OCI-M2 (cell line): Measurements from ENCODE around the gene PITPNM1.
"Not testable (repeated sequence)": the region's sequence is repeated elsewhere in the genome, so short reads cannot be mapped to it uniquely, and the experiment has no call there.

Experiments
- DNase-seq: peaks from one replicate; lab custom pipeline; 2025; ENCODE audit not compliant: unreplicated experiment; lab: John Stamatoyannopoulos, UW

Gene PITPNM1

DNA sequence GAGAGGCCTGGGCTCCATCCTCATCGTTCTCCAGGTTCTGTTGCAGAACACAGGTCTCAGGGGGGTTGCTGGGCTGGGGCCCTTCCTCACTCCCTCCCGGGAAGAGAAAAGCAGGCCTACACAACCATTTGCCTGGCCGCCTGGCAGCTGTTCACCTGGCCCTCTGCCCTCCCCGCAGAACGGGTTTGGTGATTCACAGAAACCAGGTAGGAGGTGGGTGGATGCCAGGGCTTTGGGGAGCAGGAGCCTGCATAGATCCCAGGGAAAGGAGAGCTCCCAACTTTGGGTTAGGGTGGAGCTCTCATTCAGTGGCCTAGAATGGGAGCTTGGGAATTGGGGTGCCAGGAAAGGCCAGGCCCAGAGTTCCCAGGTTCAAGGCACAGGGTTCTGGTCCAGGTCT lies 37.1 kb downstream of the PITPNM1 start:
- DNase-seq = no peak

DNA sequence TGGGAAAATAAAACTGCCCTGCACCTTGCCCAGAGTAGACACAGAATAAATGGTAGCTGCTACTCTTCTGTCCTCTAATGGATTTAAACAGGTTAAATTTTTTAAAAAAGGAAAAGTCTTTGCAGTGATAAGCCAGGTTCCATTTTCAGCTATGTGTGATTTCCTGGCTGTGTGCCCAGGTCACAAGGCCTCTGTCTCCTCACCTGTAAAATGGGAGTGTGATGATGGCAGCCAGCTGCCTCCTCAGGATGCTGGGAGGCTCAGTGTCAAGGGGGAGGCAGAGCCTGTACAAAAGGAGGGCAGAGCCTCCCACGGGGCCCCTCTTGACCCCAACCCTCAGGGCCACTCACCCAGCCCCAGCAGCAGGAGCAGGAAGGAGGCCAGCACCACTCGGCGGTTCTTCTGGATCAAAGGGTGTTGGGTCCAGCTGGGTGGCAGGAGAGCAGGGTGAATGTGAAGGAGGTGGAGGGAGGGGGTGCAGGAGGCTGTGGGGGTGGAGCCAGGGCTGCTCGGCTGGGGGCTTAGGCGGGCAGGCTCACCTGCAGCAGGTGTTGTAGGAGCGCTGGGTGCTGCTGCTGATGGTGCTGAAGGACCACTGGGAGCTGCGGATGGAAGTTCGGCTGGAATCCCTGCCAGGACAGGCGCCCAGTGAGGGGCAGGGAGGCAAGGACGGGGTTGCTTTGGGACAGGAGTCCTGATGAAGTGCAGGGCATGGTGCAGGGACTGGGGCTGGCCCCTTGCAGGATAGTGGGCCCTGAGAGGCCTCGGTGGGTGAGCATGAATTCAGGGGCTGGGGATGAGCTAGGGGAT lies 38.0 kb downstream of the PITPNM1 start:
- no peak for DNase-seq

DNA sequence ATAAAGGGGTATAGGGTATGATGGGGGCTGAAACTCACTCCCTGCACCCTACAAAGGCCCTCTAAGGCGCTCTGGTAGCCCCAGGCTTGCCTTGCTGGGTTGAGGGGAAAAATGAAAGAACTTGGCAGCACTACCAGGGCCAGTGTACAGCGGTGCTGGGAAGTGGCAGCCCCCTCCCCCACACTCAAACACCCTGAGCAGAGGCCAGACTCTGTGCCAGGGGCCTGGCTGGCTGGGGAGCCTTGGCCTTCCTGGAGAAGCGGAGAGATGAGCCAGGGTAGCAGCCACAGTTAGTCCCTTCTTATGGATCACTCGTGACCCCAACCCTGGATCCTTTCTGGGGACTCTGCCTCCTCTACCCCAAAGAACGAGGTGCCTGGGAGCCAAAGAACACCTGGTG lies 38.8 kb downstream of the PITPNM1 start:
- no peak for DNase-seq

DNA sequence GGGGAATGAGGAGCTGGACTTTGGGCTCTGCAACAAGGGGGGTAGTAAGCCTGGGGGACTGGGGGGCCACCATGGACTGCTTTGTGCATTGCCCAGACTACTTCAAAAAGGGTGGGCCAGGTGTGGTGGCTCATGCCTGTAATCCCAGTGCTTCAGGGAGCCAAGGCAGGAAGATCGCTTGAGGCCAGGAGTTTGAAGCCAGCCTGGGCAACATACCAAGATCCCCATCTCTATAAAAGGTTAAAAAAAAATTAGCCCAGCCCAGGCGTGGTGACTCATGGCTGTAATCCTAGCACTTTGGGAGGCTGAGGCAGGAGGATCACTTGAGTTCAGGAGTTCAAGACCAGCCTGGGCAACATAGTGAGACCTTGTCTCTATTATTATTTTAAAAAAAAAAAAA lies 39.6 kb downstream of the PITPNM1 start:
- DNase-seq = not testable (repeated sequence)

DNA sequence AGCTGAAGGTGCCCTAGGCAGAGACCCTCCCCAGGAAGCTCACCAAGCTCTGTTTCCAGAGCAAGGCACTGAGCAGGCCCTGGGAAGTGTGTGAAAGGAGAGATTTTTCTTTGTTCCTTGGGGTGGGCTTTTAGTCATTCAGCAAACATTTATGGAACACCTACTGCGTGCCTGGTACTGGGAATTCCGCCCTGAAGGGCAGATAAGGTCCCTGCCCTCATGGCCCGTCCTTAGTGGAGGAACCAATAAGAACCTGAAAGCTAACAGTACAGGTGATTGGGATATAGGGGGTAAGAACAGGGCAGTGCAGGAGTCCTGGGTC lies 40.0 kb downstream of the PITPNM1 start:
- no peak for DNase-seq

DNA sequence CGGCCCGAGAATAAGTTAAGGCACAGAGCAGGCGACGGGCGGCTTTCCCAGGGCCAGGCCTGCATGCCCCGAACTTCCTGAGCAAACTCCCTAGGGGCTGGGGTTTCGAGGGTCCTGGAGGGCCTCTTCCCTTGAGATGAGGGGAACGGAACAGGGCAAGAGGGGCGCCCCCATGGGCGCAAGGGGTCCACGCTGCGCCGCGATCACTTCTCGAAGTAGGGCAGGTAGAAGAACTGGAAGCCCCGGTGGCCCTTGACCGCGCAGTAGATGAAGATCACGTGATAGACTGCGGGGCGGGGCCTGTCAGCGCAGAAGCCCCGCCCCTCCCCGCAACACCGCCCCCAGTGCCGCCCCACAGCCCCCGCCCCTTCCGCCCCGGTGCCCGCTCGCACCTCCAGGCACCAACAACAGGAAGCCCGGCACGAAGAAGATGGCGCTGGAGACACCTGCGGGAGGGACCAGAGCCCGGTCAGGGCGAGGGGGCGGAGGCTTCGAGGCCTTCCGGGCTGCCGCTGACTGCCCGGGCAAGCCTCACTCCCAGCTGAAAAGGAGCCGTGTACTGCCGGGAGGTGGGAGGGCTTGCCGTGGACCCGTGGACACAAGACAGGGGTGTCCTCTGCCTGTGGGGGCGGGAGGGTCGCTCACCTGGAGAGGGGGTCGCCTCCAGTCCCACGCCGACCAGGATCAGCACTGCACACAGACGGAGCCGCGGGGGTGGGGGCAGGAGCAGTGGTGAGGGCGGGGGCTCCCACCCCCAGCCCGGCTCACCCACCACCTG lies 40.6 kb downstream of the PITPNM1 start:
- DNase-seq = peak; percentile 32

DNA sequence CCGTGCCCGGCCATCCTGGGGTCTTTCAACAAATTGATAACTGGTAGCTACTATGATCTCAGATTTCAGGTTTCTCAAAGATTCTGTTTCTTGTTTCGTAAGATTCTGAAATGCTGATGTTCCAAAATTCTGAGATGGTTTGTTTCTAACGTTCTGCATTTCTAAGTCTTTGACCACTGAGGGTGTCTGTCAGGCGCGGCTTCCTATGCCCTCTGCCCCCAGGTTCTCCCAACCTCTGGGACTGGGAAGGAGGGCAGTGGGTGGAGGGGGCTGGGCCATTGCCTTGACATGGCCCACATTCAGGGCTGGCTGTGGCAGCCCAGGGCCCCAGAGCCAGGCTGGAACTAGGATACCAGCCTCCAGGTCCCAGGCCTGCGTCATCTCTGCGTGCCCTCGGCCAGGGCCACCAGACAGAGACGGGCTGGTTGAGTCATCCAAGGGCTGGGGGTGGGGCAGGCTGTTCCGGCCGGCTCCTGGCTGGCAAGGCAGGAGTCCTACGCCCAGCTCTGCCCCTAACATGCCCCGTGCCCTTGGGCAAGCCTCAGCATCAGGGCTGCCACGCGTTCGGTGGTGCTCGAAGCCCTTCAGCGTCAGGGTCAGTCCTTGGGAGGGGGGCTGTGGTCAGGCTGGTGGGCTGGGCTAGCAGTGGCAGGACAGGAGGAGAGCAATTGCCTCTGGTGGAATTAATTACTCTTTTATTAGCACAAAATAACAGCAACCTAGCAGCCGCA lies 41.3 kb downstream of the PITPNM1 start:
- DNase-seq = no peak

DNA sequence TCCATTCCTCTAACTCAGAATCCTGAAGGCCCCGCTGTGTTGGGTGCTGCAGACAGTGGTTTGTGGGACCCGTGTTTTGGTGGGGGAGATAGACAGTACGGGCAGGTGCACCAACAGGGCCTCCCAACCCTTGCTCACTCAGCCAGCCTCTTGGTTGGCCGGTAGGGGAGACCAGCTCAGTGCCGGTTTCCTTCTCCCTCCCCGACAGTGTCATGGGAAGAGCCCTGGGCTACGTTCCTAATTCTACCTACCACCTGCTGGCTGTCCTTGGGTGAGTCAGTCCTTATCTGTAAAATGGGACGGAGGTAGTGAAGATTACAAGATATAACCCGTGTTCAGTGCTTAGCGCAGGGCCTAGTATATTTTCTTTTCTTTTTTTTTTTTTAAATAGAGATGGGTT lies 42.0 kb downstream of the PITPNM1 start:
- DNase-seq = no peak

DNA sequence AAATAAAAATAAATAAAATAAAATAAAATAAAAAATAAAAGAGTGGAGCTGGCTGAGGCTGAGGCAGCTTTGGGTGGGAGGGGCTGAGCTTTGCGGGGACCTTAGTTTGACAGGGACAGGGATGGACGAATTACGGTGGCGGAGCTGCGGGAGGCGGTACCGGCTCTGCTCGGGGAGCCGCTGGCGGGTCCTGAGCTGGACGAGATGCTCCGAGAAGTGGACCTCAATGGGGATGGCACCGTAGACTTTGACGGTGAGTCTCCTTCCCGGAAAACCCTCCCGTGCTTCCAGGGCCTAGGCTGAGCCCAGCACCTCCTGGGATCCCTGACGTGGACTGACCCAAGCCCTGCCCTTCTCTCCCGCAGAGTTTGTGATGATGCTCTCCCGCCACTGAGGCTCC lies 46.9 kb downstream of the PITPNM1 start:
- no peak for DNase-seq

DNA sequence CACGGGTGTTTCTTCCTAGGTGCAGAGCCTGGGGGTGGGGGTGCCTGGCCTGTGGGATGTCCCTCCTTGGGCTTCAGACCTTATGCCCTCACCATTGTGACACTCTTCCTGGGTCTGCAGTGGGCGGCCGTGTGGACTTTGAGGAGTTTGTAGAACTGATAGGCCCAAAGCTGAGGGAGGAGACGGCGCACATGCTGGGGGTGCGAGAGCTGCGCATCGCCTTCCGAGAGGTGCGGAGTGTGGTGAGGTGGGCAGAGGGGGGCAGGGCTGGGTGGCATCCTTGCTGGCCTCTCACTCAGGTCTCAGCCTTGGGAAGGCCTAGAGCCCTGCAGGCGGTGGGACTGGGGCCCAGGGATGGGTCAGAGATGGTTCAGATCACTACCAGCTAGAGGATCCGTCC lies 47.7 kb downstream of the PITPNM1 start:
- DNase-seq = no peak

DNA sequence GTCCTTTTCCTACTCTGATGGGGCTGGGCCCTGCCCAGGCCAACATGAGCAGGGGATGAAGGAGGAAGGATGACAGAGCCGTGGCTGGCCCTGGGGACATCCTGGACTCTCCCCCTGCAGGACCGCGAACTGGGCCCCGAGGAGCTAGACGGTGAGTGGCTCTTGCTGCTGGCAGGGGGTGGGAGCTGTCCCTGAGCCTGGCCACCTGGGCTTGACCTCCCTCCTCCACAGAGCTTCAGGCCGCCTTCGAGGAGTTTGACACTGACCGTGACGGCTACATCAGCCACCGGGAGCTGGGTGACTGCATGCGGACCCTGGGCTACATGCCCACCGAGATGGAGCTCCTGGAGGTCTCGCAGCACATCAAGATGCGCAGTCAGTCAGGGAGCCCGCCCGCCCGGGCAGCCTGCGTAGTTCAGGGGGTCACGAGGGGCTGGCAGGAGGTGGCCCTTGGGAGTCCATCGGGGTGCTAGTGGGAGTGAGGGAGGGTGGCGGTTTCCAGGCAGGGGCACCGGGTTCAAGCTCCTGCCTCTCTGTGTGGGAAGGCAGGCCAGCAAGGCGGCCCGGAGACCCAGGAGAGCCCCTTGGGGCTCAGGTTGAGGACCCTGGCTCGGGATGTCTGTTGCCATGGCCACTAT lies 49.0 kb downstream of the PITPNM1 start:
- DNase-seq = no peak

DNA sequence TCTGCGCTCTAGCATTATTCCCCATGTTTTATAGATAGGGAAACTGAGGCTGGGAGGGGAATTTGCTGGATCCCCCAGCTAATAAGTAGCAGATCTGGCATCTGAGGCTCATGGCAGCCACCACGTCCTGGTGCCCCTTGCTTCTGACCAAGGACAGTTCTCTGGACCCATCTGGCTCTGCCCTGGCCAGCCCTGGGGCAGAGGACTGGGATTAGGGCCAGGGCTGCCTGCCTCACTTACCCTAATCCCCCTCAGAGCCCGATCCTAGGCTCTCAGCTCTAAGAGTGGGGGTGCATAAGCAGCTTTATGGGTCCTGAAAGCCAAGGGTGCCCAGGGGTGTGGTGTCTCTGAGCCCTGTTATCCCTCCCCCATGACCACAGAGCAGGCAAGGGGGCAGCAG lies 50.1 kb downstream of the PITPNM1 start, which contains the start of gene CABP4:
TSS of gene CABP4 (plus strand) at position 301 of the 400 bp plus-strand sequence. CDS start at position 371, 70 bp downstream.
- no peak for DNase-seq

DNA sequence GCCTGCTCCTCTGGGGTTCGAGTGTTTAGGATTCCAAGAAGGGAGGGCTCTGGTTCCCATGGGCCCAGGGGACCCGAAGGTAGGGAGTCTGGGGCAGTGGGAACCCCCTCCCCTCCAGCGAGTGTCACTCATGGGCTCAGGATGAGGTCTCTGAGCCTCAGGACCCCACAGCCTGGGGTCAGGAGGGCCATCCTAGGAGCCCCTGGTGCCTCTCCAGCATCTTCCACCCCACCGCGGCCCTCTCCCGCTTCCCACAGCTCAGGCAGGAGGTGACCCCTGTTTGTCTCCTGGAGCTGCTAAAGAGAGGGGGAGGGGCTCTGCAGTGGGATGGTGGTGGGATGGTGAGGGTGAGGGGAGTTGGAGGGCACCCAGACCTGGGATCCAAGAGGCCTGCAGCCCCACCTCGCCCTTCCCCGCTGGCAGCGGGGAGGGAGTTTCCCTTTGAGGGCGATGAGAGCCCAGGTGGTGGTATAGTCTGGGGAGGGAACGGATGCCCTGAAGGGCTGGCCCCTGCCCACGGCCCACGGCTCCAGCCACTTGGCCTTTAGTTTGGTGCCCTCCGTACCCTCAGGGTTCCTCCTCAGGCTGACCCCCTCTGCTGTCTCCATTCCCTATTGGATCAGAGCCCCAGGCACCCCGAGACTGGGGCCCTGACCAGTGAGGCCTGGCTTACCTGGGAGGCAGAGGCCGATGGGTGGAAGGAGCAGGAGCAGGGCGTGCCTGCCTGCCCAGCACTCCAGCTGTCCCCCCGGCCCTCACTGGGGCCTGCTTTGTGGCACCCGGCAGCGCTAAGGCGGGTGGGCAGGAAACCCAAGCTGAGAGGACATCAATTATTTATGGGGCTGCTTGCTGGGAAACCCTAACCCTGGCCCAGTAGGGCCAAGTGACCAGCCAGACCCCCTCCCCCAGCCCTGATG lies 51.1 kb downstream of the PITPNM1 start:
- DNase-seq = no peak

DNA sequence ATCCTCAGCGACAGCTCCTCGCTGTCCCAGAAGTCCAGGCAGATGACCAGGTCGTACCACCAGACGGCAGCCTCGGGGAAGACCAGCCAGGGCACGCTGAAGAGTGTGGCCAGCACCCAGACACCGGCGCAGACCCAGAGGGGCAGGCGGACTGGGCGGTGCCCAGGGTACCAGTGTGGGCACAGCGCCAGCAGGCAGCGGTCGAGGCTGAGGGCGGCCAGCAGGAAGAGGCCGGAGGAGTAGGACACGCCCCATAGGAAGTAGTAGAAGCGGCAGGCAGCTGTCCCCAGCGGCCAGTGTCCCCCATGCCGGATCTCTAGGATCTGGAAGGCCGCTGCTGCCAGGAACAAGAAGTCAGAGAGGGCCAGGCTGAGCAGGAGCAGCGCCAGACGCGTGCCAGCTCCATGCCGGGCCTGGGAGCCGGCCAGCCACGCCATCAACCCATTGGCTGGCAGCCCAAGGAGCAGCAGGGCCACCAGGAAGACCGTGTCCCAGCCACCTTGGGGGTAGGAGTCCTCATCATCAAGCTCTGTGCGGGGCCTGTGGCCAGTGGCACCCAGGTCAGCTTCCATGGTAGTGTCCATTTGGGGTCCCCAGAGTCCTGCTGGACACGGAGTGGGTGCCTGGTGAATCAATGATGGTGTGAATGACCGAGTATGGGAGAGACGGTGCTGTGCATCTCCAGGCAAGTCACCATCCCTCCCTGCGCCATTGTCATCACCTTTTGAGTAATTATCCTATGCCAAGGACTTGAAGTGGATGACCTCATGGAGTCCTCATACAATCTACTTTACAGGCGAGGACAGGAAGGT lies 52.8 kb downstream of the PITPNM1 start, which contains the start of gene GPR152:
TSS of gene GPR152 (minus strand) at position 589 of the 812 bp plus-strand sequence. CDS start at position 584, 5 bp downstream.
- DNase-seq = no peak

DNA sequence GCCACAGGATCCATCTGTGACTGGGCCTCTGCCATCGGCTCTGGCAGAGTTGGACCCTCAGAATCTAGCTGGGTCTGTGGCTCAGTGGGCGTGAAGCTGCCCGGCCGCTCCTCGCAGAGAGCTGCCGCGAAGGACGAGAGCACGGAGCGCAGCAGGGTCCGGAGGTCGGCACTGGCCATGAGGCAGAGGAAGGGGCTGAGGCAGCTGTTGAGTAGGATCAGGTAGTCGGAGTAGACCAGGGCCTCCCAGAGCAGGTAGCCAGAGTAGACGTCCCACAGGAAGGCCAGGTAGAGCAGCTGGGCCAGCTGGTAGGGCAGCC lies 53.5 kb downstream of the PITPNM1 start:
- DNase-seq = no peak

DNA sequence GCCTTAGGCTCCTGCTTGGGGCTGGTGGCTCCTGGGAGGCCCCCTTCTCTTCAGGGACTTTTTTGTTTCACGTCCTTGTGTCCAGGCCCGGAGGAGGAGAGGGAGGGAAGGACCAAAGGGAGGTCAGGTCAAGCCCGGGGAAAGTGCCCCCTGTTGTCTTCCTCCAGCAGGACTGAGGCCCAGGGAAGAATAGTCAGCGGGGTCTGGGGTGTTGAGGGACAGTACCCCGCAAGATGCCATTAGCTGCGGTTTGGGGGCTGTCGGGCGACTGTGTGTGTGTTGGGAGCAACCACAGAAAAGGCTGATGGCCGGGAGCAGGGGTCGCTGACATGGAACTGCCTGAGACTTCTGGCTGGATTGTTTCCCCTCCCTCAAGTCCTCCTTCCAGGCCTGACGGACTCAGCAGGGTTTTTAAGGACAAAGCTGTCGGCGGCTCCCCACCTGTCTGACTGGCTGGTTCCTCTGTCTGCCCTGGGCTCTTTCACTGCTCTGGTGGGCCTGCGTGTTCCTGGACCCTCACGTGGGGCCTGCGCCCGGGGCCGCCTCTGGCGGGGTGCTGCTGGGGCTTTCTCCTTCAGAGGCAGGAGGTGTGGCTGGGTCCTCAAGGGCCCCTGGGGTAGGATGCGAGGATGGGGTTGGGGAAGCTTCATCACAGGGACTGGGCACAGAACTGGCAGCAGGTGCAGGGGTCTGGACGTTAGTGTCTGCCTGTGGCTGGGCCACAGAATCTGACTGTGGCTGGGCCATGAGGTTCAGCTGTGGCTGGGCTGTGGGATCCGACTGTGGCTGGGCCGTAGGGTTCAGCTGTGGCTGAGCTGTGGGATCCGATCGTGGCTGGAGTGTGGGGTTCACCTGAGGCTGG lies 54.1 kb downstream of the PITPNM1 start:
- no peak for DNase-seq

DNA sequence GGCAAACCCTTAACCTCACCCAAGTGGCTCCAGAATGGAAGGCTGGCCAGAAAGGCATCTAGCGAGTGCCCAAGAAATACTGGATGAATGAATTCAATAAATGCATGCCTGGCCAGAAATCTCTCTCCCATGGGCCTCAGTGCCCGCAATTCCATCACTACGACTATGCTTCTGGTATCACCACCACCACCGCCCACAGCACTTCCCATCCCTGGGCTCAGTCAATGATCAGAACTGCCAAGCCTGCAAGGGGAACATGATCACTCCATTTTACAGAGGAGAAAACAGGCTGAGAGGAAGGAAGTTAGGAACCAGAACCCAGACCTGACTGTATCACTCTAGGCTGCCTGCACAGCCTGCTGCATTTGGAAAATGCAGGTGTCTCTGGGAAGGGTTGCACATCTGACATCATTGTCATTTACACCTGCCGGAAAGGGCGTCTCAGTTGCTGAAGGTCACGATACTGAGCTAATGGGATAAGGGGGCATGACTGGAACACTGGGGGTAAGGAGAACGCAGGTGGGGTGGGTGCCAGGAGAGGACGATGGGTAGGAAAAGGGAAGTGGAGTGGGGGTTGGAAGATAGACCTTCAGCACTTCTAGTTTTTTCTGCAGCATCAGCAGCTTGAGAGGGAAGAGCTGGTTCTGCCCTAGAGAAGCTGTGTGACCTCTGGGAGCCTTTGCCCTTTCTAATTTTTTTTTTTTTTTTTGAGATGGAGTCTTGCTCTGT lies 55.9 kb downstream of the PITPNM1 start:
- DNase-seq = no peak

DNA sequence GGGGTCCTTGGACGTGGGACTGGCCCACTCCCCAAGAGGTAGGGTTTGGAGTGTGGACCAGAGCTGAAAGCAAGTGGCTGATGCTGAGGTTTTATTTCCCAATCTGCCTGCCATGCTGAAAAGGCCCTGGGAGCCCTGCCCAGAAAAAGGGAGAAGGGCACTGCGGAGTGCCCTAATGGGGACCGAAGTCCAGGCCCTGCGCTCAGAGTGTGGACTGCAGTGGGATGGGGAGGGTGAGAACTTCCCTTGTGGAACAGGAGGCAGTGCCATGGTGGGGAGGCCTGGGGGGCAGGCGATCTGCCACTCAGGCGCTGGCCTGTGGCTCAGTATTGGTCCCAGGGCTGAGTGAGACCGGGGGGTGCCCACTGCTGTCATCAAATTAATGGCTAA lies 56.9 kb downstream of the PITPNM1 start:
- no peak for DNase-seq
